Measurements from ENCODE around the gene PIK3CD.

PIK3CD gene

DNA sequence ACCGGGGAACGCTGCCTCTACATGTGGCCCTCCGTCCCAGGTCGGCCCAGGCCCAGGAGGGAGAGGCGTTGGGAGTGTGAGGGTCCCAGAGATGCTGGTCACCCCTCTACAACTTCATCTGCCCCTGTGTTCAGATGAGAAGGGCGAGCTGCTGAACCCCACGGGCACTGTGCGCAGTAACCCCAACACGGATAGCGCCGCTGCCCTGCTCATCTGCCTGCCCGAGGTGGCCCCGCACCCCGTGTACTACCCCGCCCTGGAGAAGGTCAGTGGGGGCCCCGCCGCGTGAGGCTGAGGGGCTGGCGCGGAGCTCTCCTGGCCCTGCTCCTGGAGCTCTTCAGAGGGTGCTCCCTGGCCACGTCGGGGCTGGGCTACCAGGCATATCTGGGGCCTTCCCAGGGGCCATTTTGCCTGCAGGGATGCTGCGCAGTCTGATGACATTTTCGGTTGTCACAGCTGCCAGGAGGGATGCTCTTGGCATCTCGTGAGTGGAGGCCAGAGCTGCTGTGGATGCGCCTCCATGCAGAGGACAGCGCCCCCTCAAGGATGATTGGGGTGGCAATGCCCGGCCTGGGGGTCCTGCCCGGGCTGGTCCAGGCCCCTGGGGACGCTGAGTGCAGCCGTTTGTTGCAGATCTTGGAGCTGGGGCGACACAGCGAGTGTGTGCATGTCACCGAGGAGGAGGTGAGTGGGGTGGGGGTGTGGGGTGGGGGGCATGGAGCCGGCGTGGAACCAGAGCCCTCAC is 68.6 kb downstream of the PIK3CD start:
- no peaks in the 10 kb centered on the region for H3K9me3 ChIP-seq (ENCODE audit: control insufficient read depth, insufficient read depth, low read length)
- no peak overlapping the region for H3K4me2 ChIP-seq (ENCODE audit: low read length)
- no peaks in the 10 kb centered on the region for H3F3A ChIP-seq (ENCODE audit: control insufficient read depth, insufficient read depth)
- H3K27me3 ChIP-seq (ENCODE audit: control insufficient read depth, low read length), result no peaks in the 10 kb centered on the region
- H3K27ac ChIP-seq (ENCODE audit: low read depth, low read length), result no peak overlapping the region
- H3K79me2 ChIP-seq (ENCODE audit: control insufficient read depth, low read length), result peaks cover 5% of the 10 kb centered on the region
- H3K4me3 ChIP-seq (ENCODE audit: low read length), result no peak overlapping the region
- H3K9me2 ChIP-seq (replicated peaks; ENCODE audit: control insufficient read depth, low read length), result no peaks in the 10 kb centered on the region
- H3K4me1 ChIP-seq (ENCODE audit: control insufficient read depth, low read length), result peaks cover 30% of the 10 kb centered on the region
- H4K20me1 ChIP-seq (ENCODE audit: control insufficient read depth, insufficient read depth, low read depth, low read length), result no peaks in the 10 kb centered on the region
- peaks cover 65% of the 10 kb centered on the region for H3K36me3 ChIP-seq (ENCODE audit: control insufficient read depth, low read length)
- no peak for TF ChIP-seq EZH2phosphoT487 (IDR thresholded peaks at IDR 0.05; ENCODE audit: borderline replicate concordance, low read length)
- TF ChIP-seq, protein P1, sequence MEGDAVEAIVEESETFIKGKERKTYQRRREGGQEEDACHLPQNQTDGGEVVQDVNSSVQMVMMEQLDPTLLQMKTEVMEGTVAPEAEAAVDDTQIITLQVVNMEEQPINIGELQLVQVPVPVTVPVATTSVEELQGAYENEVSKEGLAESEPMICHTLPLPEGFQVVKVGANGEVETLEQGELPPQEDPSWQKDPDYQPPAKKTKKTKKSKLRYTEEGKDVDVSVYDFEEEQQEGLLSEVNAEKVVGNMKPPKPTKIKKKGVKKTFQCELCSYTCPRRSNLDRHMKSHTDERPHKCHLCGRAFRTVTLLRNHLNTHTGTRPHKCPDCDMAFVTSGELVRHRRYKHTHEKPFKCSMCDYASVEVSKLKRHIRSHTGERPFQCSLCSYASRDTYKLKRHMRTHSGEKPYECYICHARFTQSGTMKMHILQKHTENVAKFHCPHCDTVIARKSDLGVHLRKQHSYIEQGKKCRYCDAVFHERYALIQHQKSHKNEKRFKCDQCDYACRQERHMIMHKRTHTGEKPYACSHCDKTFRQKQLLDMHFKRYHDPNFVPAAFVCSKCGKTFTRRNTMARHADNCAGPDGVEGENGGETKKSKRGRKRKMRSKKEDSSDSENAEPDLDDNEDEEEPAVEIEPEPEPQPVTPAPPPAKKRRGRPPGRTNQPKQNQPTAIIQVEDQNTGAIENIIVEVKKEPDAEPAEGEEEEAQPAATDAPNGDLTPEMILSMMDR (IDR thresholded peaks at IDR 0.05; ENCODE audit: low read depth, low read length, poor library complexity, severe bottlenecking), result peak; percentile 35

DNA sequence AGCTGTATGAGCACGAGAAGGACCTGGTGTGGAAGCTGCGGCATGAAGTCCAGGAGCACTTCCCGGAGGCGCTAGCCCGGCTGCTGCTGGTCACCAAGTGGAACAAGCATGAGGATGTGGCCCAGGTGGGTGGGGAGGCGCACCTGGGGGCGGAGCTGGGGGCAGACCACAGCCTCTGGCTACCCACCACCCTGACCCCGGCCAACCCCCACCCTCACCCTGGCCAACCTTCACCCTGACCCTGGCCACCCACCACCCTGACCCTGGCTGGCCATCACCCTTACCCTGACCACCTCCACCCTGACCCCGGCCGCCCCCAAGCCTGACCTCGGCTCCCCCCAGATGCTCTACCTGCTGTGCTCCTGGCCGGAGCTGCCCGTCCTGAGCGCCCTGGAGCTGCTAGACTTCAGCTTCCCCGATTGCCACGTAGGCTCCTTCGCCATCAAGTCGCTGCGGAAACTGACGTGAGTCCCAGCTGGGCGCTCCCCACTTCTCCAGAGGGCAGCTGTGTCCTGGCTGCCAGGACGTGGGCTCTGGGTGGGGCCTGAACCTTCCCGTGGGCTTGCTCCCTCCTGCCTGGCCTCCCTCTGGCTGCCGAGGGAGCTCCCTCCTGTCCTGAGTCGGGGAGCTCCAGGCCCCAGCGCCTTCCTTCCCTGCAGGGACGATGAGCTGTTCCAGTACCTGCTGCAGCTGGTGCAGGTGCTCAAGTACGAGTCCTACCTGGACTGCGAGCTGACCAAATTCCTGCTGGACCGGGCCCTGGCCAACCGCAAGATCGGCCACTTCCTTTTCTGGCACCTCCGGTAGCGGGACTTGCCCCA is 69.5 kb downstream of the PIK3CD start:
- peak overlapping the region; percentile 37; the same call in 1 of the 2 replicates for H3K4me2 ChIP-seq (ENCODE audit: low read length)
- H3K27ac ChIP-seq (ENCODE audit: low read depth, low read length), result no peak overlapping the region
- peaks cover 62% of the 10 kb centered on the region for H3K36me3 ChIP-seq (ENCODE audit: control insufficient read depth, low read length)

DNA sequence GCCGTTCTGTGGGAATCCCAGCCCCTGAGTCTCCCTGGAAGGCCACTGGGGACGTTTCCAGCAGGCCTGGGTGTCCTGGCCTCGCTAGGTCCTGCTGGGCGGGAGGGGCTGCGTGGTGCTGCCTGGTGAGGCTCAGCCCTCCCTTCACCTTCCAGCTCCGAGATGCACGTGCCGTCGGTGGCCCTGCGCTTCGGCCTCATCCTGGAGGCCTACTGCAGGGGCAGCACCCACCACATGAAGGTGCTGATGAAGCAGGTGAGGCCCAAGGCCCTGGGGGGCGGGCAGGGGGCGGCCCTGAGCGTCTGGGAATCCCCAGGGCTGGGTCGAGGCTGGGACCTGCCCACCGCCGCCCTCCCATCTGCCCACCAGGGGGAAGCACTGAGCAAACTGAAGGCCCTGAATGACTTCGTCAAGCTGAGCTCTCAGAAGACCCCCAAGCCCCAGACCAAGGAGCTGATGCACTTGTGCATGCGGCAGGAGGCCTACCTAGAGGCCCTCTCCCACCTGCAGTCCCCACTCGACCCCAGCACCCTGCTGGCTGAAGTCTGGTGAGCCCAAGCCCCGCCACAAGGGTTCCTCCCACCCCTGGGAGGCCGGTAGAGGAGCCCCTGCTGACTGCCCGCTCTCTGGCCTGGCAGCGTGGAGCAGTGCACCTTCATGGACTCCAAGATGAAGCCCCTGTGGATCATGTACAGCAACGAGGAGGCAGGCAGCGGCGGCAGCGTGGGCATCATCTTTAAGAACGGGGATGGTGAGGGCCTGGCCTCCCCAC is 70.3 kb downstream of the PIK3CD start:
- Histone ChIP-seq H4K20me1 (ENCODE audit: control insufficient read depth, insufficient read depth, low read depth, low read length) (no peaks in the 10 kb centered on the region), H3K9me3 (ENCODE audit: control insufficient read depth, insufficient read depth, low read length) (no peaks in the 10 kb centered on the region), H3K9me2 (replicated peaks; ENCODE audit: control insufficient read depth, low read length) (no peaks in the 10 kb centered on the region), H3F3A (ENCODE audit: control insufficient read depth, insufficient read depth) (no peaks in the 10 kb centered on the region; the same call in 1 of the 2 replicates), H3K27me3 (ENCODE audit: control insufficient read depth, low read length) (no peaks in the 10 kb centered on the region), H3K79me2 (ENCODE audit: control insufficient read depth, low read length) (peaks cover 4% of the 10 kb centered on the region), H3K27ac (ENCODE audit: low read depth, low read length) (no peak overlapping the region), H3K4me2 (ENCODE audit: low read length) (peak overlapping the region; percentile 37; the same call in 1 of the 2 replicates), H3K4me3 (ENCODE audit: low read length) (no peak overlapping the region), H3K36me3 (ENCODE audit: control insufficient read depth, low read length) (peaks cover 55% of the 10 kb centered on the region), H3K4me1 (ENCODE audit: control insufficient read depth, low read length) (peaks cover 22% of the 10 kb centered on the region)
- TF ChIP-seq EZH2phosphoT487 (IDR thresholded peaks at IDR 0.05; ENCODE audit: borderline replicate concordance, low read length), result no peak
- TF ChIP-seq, protein P1 (IDR thresholded peaks at IDR 0.05; ENCODE audit: low read depth, low read length, poor library complexity, severe bottlenecking), result peak; percentile 88

More for the DNA sequence above, 69.5 kb downstream of the PIK3CD start:
- peaks cover 28% of the 10 kb centered on the region for H3K4me1 ChIP-seq (ENCODE audit: control insufficient read depth, low read length)
- H3K27me3 ChIP-seq (ENCODE audit: control insufficient read depth, low read length), result no peaks in the 10 kb centered on the region
- H3K79me2 ChIP-seq (ENCODE audit: control insufficient read depth, low read length), result peaks cover 5% of the 10 kb centered on the region
- no peak overlapping the region for H3K4me3 ChIP-seq (ENCODE audit: low read length)
- H3F3A ChIP-seq (ENCODE audit: control insufficient read depth, insufficient read depth), result no peaks in the 10 kb centered on the region
- H4K20me1 ChIP-seq (ENCODE audit: control insufficient read depth, insufficient read depth, low read depth, low read length), result no peaks in the 10 kb centered on the region
- H3K9me2 ChIP-seq (replicated peaks; ENCODE audit: control insufficient read depth, low read length), result no peaks in the 10 kb centered on the region
- no peaks in the 10 kb centered on the region for H3K9me3 ChIP-seq (ENCODE audit: control insufficient read depth, insufficient read depth, low read length)
- TF ChIP-seq EZH2phosphoT487 (IDR thresholded peaks at IDR 0.05; ENCODE audit: borderline replicate concordance, low read length), result no peak
- TF ChIP-seq, protein P1 (IDR thresholded peaks at IDR 0.05; ENCODE audit: low read depth, low read length, poor library complexity, severe bottlenecking), result no peak
